ENCODE data around the gene SPATA33.

The SPATA33 gene

DNA sequence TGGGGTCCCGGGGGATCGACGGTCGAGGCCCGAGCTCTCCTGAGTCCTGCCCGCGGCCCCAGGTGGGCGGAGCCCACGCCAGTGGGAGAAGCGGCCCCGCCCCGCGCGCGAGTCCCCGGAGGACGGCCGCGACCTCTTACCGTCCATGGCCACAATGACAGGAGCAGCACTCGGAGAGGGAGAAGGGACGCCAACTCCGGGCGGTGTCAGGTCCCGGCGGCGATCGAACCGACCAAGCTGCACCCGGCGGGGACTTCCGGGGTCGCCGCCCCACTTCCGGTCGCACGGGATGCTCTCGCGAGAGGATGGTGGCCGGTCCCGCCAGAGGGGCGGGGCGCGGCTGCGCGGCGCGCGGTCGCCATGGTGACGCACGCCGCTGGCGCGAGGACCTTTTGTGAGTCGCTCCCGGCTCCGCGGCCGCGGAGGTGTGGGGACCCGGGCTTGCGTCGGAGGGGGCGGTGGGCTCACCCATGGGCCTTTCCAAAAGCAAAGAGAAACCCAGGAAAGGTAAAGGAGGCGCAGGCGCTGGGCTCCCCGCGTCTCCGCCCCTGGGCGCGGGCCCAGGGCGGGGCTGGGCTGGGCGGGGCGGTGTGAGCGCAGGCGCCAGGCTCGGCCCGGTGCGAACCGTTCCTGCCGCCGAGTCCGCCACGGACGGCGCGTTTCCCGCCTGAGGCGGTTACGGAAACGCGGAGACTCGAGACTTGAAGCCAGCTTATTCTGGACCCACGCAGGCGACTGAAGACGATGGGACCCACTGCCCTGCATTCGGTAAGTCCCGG, at the start of gene SPATA33, which contains the start of gene CHMP1A:
Gene SPATA33, plus strand, starts transcription at position 395 of the 779 bp plus-strand sequence. Its CDS starts 76 bp downstream, at position 471.
Gene CHMP1A, minus strand, starts transcription at position 267 of the 779 bp plus-strand sequence. Its CDS starts 120 bp downstream, at position 147.
- peak; percentile 99 for DNase-seq (ENCODE audit: low spot score)

- no peak for DNase-seq (ENCODE audit: low spot score)
Measured at GRCh38 chr16:89607937-89608740, 49.5 kb upstream of the SPATA33 start.

DNA sequence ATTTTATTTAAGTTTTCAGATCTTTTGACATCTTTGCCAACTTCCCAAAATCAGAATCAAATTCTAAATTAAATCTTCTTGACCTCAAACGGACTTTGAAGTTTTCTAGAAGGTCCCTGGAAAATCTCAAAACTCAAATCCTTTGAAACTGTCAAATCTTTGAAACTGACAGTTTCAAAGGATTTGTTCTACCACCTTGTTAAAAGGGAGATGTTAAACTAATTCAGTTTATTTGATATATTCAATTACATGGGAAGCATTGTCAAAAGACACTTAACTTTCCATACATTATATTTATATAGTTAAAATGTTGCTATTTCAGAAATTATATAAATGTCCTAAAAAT, 47.6 kb upstream of the SPATA33 start:
- DNase-seq (ENCODE audit: low spot score) = no peak

DNA sequence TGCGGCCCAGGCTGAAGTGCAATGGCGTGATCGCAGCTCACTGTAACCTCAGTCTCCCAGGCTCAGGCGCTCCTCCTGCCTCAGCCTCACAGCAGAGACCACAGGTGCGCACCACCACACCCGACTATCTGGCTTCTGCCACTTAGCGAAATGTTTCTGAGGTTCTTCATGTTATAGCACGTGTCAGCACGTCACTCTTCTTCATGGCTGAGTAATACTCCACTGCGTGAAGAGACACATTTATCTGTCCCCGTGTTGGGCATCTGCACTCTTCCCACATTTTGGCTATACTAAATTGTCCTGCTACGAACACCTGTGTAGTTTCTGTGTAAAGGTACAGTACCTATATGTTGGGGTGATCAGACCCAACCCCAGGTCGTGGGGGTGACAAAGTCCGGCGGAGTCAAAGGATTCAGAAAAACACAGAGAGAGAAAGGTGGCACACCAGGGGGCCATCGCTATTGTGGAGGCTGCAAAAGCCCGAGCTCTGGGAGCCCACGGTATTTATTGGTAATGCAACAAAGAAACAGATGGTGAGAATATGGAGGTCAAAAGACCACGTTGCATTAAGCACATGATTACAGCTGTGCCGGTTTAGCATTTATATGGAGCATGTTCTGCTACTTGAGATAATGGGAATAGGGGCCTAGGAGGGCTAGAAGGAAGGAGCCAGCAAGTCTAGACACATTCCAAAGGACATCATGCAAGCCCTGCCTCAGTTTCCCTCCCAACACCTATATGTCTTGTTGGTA, 45.0 kb upstream of the SPATA33 start:
- no peak for DNase-seq (ENCODE audit: low spot score)

GRCh38 chr16:89613231-89613953, 44.2 kb upstream of the SPATA33 start, which contains the start of gene DPEP1:
Gene DPEP1, plus strand, starts transcription at chr16:89613642. Its CDS starts 16,769 bp downstream, at chr16:89630411.
- no peak for DNase-seq (ENCODE audit: low spot score)

DNA sequence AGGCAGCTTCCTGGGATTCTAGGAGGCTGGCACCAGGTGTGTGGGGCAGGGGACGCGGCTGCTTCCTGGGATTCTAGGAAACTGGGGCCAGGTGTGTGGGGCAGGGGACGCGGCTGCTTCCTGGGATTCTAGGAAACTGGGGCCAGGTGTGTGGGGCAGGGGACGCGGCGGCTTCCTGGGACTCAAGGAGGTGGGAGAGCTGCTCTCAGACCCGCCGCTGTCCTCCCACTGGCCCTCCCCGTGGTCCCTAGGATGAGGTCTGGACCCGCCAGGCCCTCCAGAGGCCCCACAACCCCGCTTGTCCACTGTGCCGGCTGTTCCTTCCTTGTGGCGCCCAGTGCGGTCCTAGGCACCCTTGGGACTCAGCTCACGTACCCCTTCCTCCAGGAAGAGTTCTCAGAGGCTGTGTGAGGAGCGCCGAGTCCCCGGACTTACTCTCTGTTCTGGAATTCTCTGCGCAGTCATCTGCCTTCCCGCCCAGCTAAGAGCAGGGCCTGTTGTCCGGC, 43.6 kb upstream of the SPATA33 start:
- DNase-seq (ENCODE audit: low spot score) = no peak

DNA sequence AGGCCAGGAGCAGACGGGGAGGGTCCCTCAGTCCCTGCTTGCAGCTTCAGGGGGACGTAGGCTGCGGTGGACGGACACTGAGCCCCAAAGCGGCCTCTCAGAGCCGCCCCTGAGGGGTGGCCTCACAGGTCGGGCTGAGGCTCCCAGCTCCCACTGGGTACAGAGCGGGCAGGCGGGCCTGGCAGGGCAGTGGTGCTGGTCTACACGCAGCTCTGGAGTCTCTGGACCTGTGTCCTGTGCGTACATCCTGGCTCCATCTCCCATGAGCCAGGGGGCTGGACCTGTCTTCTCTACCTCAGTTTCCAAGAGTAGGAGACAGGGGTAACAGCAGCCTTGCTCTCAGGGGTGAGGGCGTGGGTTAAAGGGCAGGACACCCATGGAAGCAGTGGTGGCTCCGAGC, 42.5 kb upstream of the SPATA33 start:
- no peak for DNase-seq (ENCODE audit: low spot score)

GRCh38 chr16:89615596-89616090, 42.0 kb upstream of the SPATA33 start:
- DNase-seq (ENCODE audit: low spot score) = peak; percentile 75

DNA sequence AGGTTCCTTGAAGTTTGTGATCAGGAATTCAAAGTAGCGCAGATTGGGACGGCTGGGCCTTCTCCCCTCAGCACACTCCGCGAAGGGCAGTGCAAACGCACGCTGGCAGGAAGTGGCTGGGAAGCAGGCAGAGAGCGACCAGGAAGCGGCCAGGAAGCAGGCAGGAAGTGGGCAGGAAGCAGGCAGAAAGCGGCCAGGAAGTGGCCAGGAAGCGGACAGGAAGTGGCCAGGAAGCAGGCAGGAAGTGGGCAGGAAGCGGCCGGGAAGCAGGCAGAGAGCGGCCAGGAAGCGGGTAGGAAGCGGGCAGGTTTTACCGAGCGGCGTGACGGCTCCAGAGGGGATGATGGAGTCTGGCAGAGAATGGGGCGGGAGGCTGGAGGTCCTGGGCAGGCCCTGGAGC, 41.0 kb upstream of the SPATA33 start:
- no peak for DNase-seq (ENCODE audit: low spot score)

DNA sequence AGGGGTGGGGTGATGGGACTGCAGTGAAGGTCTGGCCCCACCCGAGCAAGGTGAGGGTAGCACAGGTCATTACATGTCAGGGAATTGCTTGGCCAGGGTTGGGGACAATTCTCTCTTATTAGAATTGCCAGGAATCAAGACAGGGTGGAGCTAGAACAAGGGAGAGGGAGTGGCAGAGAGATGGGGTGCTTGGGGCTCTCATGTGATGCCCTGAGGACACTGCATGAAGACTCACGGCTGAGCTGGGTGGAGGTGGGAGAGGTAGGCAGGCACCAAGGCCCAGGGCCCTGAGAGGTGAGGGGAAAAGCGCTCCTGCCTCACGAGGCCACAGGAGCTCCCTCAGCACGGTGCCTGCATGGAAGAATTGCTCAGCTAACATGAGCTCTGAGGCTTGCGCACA, 40.6 kb upstream of the SPATA33 start:
- DNase-seq (ENCODE audit: low spot score) = no peak

DNA sequence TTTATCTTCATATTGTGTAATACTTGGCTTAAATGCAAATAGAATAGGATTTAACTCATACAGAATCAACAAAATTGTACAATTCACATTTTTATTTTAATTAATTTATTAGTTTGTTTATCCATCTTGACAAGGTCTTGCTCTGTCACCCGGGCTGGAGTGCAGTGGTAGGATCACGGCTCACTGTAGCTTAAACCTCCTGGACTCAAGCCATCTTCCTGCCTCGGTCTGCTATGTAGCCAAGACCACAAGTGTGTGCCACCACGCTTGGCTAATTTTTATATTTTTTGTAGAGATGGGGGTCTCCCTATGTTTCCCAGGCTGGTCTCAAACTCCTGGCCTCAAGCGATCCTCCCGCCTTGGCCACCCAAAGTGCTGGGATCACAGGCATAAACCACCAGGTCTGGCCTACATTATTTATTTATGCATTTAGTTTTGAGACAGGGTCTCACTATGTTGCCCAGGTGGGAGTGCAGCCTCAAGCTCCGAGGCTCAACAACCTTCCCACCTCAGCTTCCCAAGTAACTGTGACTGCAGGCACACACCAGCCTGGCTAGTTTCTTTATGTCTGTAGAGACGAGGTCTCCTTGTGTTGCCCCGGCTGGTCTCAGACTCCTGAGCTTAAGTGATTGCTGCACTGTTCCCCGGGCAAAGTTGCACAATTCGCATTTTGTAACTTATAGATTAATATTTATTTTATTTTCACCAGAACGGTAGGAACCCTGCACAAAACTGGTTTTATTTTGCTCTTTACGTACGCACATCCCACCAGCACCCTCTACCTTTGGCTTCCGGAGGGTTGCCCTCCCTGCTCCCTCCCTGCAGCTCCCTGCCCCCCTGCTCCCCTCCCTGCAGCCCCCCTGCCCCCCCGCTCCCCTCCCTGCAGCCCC, 39.3 kb upstream of the SPATA33 start:
- DNase-seq (ENCODE audit: low spot score) = no peak

DNA sequence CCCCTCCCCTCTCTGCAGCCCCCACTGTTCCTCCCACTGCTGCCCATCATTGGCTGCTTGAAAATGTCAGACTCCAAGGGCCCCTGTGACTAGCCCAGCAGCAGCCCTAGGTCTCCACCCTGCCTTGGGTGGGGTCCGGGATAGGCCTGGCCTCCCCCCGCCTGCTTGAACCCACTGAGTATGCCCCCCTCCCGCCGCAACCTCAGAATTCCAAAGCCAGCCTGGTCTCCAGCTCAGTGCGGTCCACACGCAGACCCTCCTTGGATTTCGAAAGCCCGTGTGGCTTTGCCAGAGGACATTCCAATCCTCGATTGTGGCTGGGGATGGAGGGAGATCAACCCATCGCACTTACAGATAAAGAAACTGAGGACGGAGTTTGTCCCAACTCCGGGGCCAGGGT, 37.8 kb upstream of the SPATA33 start:
- peak; percentile 67 for DNase-seq (ENCODE audit: low spot score)

DNA sequence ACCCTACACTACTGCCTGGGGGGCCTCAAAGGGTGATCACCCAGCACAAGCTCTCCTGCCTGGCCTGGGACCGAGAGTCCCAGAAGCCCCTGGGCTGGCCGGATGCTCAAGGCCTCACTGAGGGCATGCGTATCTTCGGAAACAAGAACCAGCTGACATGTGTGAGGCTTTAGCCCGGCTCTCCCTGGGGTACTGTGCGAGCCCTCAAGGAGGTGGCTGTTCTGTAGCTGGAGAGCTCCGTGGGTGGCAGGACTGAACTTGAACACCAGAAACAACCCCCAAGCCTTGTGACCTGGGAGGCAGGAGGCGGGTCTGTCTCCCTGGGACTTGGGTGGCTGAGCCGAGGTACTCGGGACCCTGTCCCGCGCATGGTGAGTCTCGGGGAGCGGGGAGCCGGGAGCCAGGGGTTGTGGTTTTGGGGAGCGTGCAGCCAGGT, 37.2 kb upstream of the SPATA33 start:
- no peak for DNase-seq (ENCODE audit: low spot score)

DNA sequence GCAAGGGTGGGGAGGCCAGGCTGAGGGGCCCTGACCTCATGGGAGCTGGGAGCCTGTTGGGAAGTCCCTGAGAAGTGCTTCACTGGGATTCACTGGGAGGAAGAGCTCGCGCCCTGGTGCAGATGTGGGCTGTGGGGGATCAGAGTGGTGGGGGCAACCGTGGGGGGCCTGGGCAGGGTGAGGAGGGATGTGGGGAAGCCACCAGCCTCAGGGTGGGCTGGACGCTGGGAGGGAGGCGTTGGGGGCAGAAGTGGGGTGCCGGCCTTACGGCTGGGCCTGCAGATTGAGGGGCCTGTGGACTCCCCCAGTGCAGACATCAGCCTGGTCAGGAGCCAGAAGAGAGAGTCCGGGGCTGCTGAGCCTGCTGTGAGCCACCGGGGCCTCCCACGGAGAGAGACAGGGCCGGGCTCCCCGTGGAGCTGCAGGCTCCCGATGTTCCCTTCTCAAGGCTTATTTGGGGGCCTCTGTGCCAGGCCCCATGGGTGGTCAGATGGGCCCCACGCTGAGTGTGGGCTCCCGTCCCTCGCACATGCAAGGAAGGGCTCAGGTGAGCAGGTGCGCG, 36.4 kb upstream of the SPATA33 start:
- DNase-seq (ENCODE audit: low spot score) = no peak

- no peak for DNase-seq (ENCODE audit: low spot score)
Measured at GRCh38 chr16:89621698-89622409, 35.8 kb upstream of the SPATA33 start.

DNA sequence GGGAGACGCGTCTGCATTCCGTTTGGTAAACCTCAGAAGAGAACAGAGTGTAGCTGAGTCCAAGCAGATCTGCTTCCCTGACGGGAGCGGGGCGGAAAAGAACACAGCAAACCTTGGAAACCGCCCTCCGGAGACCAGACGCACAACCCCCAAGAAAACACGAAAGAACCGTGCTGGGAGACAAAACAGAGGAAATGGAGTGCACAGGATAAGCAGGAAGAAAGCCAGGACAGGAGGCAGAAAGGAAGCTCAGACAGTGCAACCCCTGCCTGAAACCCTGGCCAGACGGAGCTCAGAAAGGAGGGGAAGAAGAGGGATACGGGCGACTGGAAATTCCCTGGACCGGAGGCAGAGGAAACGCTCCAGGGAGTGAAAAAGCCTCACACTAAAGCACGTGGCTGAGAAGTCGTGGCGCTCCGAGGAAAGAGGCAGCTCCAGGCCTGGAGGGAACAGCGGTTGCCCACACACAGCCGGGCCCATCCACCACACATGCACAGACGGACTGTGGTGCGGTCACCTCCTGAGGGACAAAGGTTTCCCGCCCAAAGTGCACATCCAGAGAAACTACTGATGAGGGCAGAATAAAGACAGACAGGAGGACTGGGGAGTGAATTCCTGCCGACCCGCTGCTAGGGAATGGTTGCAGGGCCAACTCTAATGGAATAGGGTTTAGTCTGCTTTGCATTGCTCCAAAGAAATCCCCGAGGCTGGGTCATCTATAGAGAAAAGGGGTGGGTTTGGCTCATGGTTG, 34.0 kb upstream of the SPATA33 start:
- DNase-seq (ENCODE audit: low spot score) = peak; percentile 60

DNA sequence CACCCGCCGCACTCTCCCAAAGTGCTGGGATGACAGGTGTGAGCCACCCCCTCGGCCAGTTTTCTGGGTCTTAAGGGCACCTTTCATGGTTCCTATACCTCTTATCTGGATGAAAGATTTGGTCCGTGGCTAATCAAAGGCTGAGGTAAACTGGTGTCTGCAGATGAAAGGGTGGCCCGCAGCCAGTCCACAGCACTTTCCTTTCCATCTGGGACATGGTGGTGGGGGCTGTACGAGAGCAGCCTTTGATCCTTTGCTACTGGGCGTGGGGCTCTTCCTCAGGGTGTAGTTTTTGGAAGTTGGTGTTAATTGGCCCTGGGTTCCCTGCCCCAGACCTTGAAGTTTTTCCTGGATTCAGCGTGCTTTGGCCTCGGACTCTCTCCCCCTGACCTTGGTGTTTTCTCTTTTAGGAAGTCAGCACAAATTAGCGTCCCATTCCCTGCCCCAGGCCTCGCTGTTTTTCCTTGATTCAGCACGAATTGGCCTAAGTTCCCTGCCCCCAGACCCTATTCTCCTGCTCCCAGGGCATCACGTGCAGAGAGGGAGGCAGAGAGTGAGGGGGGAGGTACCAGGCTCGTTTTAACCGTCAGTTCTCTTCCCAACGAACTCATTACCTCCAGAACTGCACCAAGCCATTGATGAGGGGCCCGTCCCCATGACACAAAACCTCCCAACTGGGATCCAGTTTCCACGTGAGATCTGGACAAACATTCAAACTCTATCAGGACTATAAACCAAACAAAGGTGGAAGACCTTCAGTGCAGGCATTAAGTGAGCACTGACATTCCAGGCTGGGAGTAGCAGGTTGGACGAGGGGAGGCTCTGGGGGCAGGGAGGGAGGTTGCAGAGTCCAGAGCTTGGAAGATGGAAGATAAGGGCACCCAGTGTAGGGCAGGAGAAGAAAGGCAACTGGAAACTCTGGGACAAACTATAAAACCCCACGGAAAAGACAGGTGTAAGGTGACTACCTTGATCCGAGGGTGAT, 32.6 kb upstream of the SPATA33 start:
- DNase-seq (ENCODE audit: low spot score) = no peak

Measured in AG20443 (cell line).